Epithelial cell of esophagus (primary cell): ENCODE measurements around the gene TFR2.

Experiments used
- DNase-seq: peaks from one replicate; pipeline ENCODE4 v3.0.0; 2010; ENCODE audit warnings: low read depth
- H3K4me3 ChIP-seq: 2 replicates; pipeline ENCODE4 v1.5.1; 2011; ENCODE audit warnings: mild to moderate bottlenecking, low read length, control low read depth
- CTCF ChIP-seq: IDR thresholded peaks from 2 replicates; pipeline ENCODE4 v1.5.1; 2011; ENCODE audit warnings: low read depth, mild to moderate bottlenecking, low read length, control low read depth, inconsistent platforms; ENCODE audit not compliant: insufficient read depth; ENCODE audit errors: missing control alignments

TFR2 gene

GRCh38 chr7:100585511-100586265 is 55.7 kb downstream of the TFR2 start, which contains the start of gene LRCH4:
Gene LRCH4 (minus strand): TSS chr7:100586129. CDS start chr7:100586100, 29 bp downstream.
- peak; percentile 70 for DNase-seq
- H3K4me3 ChIP-seq: peak within 1 kb of the TSS; percentile 86
- TF ChIP-seq CTCF: peak; percentile 11

GRCh38 chr7:100584683-100585510 is 56.5 kb downstream of the TFR2 start:
- peak overlapping the region; percentile 86 for H3K4me3 ChIP-seq
- TF ChIP-seq CTCF: no peak
- DNase-seq: peak; percentile 64

- peak overlapping the region; percentile 86 for H3K4me3 ChIP-seq
- TF ChIP-seq CTCF: no peak
- DNase-seq: no peak
Measured at GRCh38 chr7:100584054-100584682, 57.2 kb downstream of the TFR2 start.

- no peak for TF ChIP-seq CTCF
- peak overlapping the region; percentile 11 for H3K4me3 ChIP-seq
- DNase-seq: peak; percentile 43
Measured at GRCh38 chr7:100583132-100584053, 58.0 kb downstream of the TFR2 start.

GRCh38 chr7:100582650-100583049 is 58.7 kb downstream of the TFR2 start:
- no peak for DNase-seq
- H3K4me3 ChIP-seq: no peak overlapping the region
- TF ChIP-seq CTCF: no peak

- no peak for TF ChIP-seq CTCF
- peak; percentile 47 for DNase-seq
- H3K4me3 ChIP-seq: no peak overlapping the region
Measured at GRCh38 chr7:100582041-100582579, 59.2 kb downstream of the TFR2 start.
